Brain pericyte (primary cell): ENCODE data around the gene TANGO6.

Experiments used
- DNase-seq: peaks from one replicate; pipeline ENCODE4 v3.0.0-alpha.2; 2012; ENCODE audit warnings: low read depth, low spot score

TANGO6 gene

GRCh38 chr16:68866933-68867332, 23.6 kb downstream of the TANGO6 start:
- no peak for DNase-seq

DNA sequence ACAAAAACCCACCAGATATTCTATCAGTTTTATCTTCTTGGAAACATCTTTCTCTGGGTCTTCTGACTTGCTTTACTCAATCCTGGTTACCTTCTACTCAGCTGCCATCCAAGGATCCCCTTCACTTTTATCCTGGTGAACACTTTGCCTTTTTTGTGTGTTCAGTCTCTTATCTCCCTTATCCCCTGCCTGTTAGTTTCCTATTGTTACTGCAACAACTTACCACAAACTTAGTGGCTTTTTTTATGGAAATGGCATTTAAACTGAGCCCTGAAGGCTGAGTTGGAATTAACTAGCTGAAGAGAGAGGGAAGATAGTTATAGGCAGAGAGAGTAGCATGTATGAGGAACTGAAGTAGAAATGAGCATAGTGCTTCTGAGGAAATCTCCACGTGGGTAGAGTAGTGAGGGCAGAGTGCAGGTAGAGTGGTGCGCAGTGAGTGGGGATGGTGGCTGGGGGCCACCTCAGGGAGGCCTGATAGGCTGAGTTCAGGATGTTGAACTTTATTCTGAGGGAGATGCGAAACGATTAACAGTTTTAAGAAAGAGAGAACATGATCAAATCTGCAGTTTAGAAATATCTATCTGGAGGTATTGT, 26.3 kb downstream of the TANGO6 start:
- no peak for DNase-seq

DNA sequence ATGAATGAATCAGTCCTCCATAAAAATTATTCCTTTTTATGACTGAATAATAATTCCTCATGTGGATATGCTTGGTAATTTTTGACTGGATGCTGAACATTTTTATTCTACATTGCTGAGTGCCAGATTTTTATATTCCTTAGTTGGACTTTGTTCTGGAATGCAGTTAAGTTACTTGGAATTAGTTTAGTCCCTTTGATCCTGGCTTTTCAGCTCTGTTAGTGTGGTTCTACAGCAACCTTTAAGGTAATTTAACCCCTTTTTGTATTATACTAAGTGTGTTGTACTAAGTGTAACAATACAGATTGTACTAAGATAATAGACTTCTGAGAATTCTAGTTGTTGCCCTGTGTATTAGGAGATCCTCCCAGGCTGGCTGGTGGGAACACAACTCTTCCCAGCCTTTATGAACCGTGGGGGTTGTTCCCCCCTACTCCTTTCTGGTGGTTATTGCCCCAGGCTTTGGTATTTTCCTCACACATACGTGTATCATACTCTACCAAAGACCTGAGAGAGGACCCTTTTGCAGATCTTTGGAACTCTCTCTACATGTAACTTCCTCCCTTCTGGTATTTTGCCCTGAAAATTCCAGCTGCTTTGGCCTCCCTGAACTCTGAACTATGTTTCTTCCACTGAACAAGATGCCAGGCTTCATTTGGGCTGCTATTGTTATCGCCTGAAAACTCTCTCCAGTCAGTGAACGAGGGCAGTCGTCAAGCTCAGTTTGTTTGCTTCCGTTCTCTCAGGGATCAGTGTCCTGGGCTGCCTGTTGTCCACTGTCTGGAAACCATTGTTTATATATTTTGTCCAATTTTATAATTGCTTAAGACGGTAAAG, 30.5 kb downstream of the TANGO6 start:
- no peak for DNase-seq

- no peak for DNase-seq
Measured at GRCh38 chr16:68875871-68876270, 32.5 kb downstream of the TANGO6 start.

DNA sequence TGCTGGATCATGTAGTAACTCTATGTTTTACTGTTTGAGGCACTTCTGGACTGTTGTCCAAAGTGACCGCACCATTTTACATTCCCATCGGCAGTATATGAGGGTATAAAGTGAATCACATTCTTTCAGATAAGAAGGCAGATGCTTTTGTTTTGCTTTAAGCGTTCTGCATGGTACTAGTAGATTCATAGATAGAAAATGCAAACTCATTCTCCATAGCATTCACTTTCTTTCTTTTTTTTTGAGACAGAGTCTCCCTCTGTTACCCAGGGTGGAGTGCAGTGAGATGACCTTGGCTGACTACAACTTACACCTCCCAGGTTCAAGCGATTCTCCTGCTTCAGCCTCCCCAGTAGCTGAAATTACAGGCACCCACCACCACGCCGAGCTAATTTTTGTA, 40.4 kb downstream of the TANGO6 start:
- DNase-seq: no peak

- no peak for DNase-seq
Measured at GRCh38 chr16:68884401-68884800, 41.1 kb downstream of the TANGO6 start.

GRCh38 chr16:68884861-68885720, 41.8 kb downstream of the TANGO6 start:
- DNase-seq: no peak

GRCh38 chr16:68887107-68887506, 43.8 kb downstream of the TANGO6 start:
- no peak for DNase-seq

- DNase-seq: no peak
Measured at GRCh38 chr16:68889508-68890150, 46.3 kb downstream of the TANGO6 start.

GRCh38 chr16:68892214-68892613, 48.9 kb downstream of the TANGO6 start:
- no peak for DNase-seq

GRCh38 chr16:68892898-68893297, 49.6 kb downstream of the TANGO6 start:
- no peak for DNase-seq

DNA sequence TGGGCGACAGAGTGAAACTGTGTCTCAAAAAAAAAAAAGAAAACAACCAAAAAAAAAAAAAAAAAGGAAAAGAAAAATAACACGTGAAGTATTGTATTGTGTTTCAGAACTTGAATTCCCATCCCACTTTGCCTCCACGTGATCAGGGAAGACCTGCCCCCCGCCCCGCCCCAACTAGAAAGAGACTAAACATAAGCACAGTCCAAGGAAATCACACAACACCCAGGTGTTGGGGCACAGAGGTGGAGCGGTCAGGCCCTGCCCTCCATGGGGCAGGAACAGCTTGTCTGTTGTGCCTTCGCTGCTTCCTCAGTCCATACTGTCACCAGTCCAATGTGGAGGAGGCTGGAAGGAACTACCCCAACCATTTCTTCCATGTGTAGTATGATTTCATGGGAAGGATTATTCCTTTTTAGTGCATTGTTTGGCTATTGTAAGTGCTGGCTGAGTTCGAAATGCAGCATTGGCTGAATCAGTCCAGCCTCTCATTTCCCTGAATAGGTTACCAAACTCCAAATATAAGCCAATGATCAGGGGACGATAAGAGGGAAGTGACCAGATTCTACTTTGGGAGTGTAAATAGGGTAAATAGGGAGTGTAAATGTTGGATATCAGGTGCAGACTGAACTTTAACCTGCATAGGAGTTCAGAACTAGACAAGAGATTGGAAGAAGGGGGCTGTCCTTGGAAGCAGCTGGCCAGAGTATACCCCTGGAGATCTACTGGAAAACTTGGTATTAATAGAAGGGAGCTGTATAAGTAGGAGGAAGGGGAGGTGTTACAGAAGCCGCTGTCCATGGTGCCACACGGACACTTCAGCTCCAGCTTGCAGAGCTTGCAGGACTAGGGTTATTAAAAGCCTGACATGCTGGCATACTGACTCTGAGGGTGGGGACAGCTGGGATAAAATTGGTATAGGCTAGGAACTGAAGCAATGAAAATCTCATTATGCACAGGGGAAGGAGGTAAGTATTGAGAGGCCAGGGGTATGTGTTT, 50.7 kb downstream of the TANGO6 start:
- no peak for DNase-seq

DNA sequence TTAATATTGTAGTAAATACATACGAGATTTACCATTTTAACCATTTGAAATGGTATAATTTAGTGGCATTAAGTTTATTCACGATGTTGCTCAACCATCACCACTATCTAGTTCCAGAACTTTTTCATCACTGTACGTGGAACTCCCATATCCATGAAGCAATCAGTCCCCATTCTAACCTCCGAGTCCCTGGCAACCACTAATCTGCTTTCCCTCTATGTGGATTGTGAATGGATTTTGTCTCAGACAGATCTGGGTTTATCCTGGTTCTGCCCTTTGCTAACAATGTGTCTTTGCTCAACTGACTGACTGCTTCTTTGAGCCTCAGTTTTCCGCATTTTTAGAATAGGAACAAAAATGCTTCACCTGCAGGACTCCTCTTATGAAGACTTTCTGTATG, 51.4 kb downstream of the TANGO6 start:
- DNase-seq: no peak

- DNase-seq: no peak
Measured at GRCh38 chr16:68898026-68898425, 54.7 kb downstream of the TANGO6 start.

GRCh38 chr16:68900009-68900408, 56.7 kb downstream of the TANGO6 start:
- no peak for DNase-seq

- DNase-seq: no peak
Measured at GRCh38 chr16:68902003-68902968, 59.0 kb downstream of the TANGO6 start.

GRCh38 chr16:68902969-68903345, 59.6 kb downstream of the TANGO6 start:
- DNase-seq: no peak

DNA sequence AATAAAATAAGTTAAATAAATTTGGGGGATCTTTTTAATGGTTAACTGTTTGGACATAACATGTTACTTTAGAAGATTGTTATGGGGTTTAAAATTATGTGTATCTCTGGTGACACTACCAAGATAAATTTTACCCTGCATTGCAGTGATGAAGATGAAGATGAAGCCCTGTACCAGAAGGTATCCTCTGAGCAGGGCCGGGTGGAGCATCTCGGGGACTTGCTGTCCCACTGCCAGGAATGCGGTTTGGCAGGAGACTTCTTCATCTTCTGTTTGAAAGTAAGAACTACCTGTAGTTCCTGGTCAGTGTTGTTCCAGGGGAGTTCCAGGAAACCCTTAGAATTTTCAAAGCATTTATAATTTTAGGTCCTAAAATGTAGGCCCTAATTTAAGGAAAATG, 64.0 kb downstream of the TANGO6 start:
- no peak for DNase-seq

GRCh38 chr16:68907781-68908181, 64.5 kb downstream of the TANGO6 start:
- no peak for DNase-seq
